ENCODE measurements around the gene ERC2. TPM values are rescaled to one million over a fixed set of nuclear protein-coding genes. Genes with fewer than 3 reads are reported as not detected.

Gene ERC2
- total RNA-seq, 1 donor from 2014 or later: 32.5 TPM

- no peak for TF ChIP-seq CTCF (IDR thresholded peaks at IDR 0.05; ENCODE audit: unreplicated experiment)
- no peak for DNase-seq (ENCODE audit: low spot score, unreplicated experiment)
- Mint-ChIP-seq H3K9me3 (ENCODE audit: low read depth) (no peaks in the 10 kb centered on the region), H3K36me3 (ENCODE audit: insufficient read depth) (no peaks in the 10 kb centered on the region), H3K27me3 (no peaks in the 10 kb centered on the region), H3K4me1 (ENCODE audit: low read depth) (no peaks in the 10 kb centered on the region), H3K27ac (no peak overlapping the region), H3K4me3 (ENCODE audit: low read depth) (no peak overlapping the region)
These were observed 164.2 kb downstream of the ERC2 start for GRCh38 chr3:56304069-56304468.

- H3K36me3 Mint-ChIP-seq (ENCODE audit: insufficient read depth): no peaks in the 10 kb centered on the region
- H3K27me3 Mint-ChIP-seq: no peaks in the 10 kb centered on the region
- DNase-seq (ENCODE audit: low spot score, unreplicated experiment): no peak
- H3K4me3 Mint-ChIP-seq (ENCODE audit: low read depth): no peak overlapping the region
- H3K9me3 Mint-ChIP-seq (ENCODE audit: low read depth): no peaks in the 10 kb centered on the region
- H3K4me1 Mint-ChIP-seq (ENCODE audit: low read depth): no peaks in the 10 kb centered on the region
- no peak overlapping the region for H3K27ac Mint-ChIP-seq
- TF ChIP-seq CTCF (IDR thresholded peaks at IDR 0.05; ENCODE audit: unreplicated experiment): peak; percentile 63
These were observed 164.8 kb downstream of the ERC2 start for GRCh38 chr3:56303487-56303886.

GRCh38 chr3:56302417-56302816, 165.8 kb downstream of the ERC2 start:
- Mint-ChIP-seq H3K36me3 (ENCODE audit: insufficient read depth) (no peaks in the 10 kb centered on the region), H3K4me3 (ENCODE audit: low read depth) (no peak overlapping the region), H3K27ac (no peak overlapping the region), H3K9me3 (ENCODE audit: low read depth) (no peaks in the 10 kb centered on the region), H3K27me3 (no peaks in the 10 kb centered on the region), H3K4me1 (ENCODE audit: low read depth) (no peaks in the 10 kb centered on the region)
- no peak for DNase-seq (ENCODE audit: low spot score, unreplicated experiment)
- TF ChIP-seq CTCF (IDR thresholded peaks at IDR 0.05; ENCODE audit: unreplicated experiment): peak; percentile 49

- H3K36me3 Mint-ChIP-seq (ENCODE audit: insufficient read depth): peaks cover 4% of the 10 kb centered on the region
- no peak overlapping the region for H3K27ac Mint-ChIP-seq
These were observed 170.9 kb downstream of the ERC2 start for GRCh38 chr3:56297281-56297840.

GRCh38 chr3:56296361-56296760, 171.9 kb downstream of the ERC2 start:
- Mint-ChIP-seq H3K27me3 (no peaks in the 10 kb centered on the region), H3K27ac (no peak overlapping the region), H3K9me3 (ENCODE audit: low read depth) (no peaks in the 10 kb centered on the region), H3K4me1 (ENCODE audit: low read depth) (no peaks in the 10 kb centered on the region), H3K36me3 (ENCODE audit: insufficient read depth) (peaks cover 4% of the 10 kb centered on the region), H3K4me3 (ENCODE audit: low read depth) (no peak overlapping the region)
- no peak for DNase-seq (ENCODE audit: low spot score, unreplicated experiment)
- TF ChIP-seq CTCF (IDR thresholded peaks at IDR 0.05; ENCODE audit: unreplicated experiment): no peak

More at GRCh38 chr3:56297281-56297840, 170.9 kb downstream of the ERC2 start:
- Mint-ChIP-seq H3K9me3 (ENCODE audit: low read depth) (no peaks in the 10 kb centered on the region), H3K27me3 (no peaks in the 10 kb centered on the region), H3K4me3 (ENCODE audit: low read depth) (no peak overlapping the region), H3K4me1 (ENCODE audit: low read depth) (no peaks in the 10 kb centered on the region)
- no peak for TF ChIP-seq CTCF (IDR thresholded peaks at IDR 0.05; ENCODE audit: unreplicated experiment)
- no peak for DNase-seq (ENCODE audit: low spot score, unreplicated experiment)
